GM12873 (cell line): ENCODE results near the gene DOK6.

Experiments used
- CTCF ChIP-seq: IDR thresholded peaks from 2 replicates; pipeline ENCODE4 v1.5.1; 2012; ENCODE audit warnings: low read depth, mild to moderate bottlenecking, moderate library complexity, low read length, control low read depth; ENCODE audit not compliant: insufficient read depth; ENCODE audit errors: missing control alignments

DOK6 gene

DNA sequence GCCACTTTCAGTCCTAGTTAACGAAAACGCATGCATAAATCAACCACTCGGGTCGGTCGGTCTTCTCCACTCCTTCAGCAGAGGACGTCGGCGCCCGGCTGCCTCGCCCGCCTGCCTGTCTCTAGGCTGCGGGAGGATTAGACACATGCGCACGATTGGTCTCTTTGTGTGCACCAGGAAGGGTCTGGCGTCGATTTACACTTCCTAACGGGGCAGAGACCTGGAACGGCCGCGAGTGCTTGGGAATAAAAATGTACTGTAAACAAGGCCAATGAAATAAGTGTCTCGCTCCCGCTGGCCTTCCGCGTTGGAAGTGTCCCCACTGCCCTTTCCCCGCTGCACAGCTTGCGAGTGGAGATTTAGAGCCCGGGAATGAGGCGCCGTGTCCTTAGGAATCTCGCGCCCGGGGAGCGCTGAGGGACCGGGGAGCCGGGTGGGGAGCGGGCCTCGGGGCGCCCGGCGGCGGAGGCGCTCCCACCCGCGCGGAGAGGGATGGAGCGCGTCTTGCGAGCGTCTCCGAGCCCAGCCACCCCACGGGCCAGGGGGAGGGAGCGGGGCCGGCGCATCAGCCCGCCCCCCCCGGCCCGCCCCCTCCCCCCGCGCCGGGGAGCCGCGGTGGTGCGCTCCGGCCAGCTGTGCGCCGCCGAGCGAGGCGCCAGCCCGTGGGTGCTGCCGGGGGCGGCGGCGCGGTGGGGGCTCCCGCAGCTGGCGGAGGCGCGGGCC lies at the start of gene DOK6:
TSS of gene DOK6 (plus strand) at position 636 of the 723 bp plus-strand sequence.
- no peak for TF ChIP-seq CTCF

GRCh38 chr18:69353023-69353422 lies 47.7 kb upstream of the DOK6 start:
- no peak for TF ChIP-seq CTCF

DNA sequence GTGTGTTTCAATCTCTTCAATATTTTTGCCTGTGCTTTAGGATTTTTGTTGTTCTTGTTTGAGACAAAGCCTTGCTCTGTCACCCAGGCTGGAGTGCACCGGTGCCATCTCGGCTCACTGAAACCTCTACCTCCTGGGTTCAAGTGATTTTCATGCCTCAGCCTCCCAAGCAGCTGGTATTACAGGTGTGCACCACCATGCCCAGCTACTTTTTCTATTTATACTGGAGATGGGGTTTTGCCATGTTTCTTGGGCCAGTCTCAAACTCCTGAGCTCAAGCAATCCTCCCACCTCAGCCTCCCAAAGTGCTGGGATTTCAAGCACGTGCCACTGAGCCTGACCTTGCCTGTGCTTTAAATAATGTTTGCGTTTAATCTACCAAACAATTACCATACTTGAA lies 43.1 kb upstream of the DOK6 start:
- no peak for TF ChIP-seq CTCF

DNA sequence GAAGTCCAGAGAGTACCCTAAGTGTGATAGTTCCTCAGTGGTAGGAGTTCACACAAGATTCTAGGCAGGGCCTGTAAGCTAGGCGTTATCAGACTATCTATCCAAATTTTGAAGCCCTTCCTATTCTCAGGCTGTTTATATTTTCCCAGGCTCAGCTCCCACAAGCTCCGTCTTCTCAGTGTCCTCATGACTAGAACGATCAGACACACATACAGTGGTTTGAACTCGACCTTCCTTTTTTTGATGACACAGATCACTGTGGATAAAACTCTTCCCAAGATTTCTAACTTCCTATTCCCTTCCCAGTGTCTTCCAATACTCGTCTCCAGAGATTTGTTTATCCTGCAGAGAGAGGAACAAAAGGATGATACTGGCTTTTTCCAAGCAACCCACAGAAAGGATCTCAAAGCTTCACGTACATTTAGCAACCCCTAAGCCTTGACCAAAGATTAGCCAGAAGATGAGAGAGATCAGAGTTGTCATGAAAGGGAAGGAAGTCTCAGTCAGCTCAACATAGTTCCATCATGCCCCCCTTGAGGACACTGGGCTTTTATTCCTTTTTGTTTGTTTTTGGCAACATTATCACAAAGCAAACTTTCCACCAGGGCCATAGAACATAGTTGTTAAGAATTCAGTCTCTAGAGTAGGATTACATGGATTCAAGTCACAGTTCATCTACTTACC lies 42.3 kb upstream of the DOK6 start:
- TF ChIP-seq CTCF = no peak

GRCh38 chr18:69364930-69365329 lies 35.8 kb upstream of the DOK6 start:
- TF ChIP-seq CTCF = no peak

- no peak for TF ChIP-seq CTCF
These were observed 35.0 kb upstream of the DOK6 start for GRCh38 chr18:69365658-69366057.

DNA sequence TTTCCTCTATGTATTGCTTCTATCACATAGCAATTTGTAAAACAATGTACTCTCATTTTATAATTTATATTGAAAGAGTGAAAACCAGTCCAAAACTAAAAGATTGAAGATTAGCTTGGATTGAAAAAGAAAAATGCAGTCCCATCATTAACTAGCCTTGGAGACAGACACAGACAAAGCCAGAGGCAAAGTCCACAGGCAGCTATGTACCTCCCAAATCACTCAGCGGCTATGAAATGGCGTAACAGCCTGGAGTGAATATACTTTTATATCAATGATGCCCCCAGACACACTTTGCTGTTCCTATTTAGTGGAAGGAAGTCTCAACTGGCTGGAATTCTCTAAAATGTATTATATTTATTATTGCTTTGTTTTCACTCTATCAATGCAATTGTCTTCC lies 33.6 kb upstream of the DOK6 start:
- no peak for TF ChIP-seq CTCF
